Naive thymus-derived CD4-positive, alpha-beta T cell (primary cell): ENCODE data around the gene RASSF8. TPM values are rescaled to one million over a fixed set of nuclear protein-coding genes. Genes with fewer than 3 reads are reported as not detected.

Source experiments
- ATAC-seq: fragments of 150-1000 bp; cut with Tn5 transposase; 2 replicates; pipeline ENCODE4 v1.10.0; 2021; ENCODE audit warnings: mild to moderate bottlenecking, moderate library complexity
- CTCF ChIA-PET: fragments of 350-600 bp; sonication (Branson Sonifier 250); formaldehyde crosslinking; loops from one replicate; lab custom pipeline; 2021; ENCODE audit warnings: antibody characterized with exemption; lab: Charles Lee
- POLR2A ChIA-PET: fragments of 350-600 bp; sonication (Branson Sonifier 250); formaldehyde crosslinking; loops from one replicate; lab custom pipeline; 2021; ENCODE audit warnings: antibody characterized with exemption, inconsistent platforms; lab: Charles Lee
- DNase-seq, 9 donors: peaks; one replicate each; pipeline versions ENCODE4 v3.0.0 to v3.0.0-alpha.2; 2020 to 2022; ENCODE audit warnings: mixed read lengths in 1 of 9
- H3K27ac ChIP-seq: one replicate; pipeline ENCODE4 v1.7.0; 2013; ENCODE audit warnings: mild to moderate bottlenecking, low read depth, low read length, moderate library complexity
- H3K27me3 ChIP-seq, 2 donors: one replicate each; pipeline ENCODE4 v1.7.0; 2013; ENCODE audit warnings: low read length in 2 of 2, mild to moderate bottlenecking in 2 of 2, moderate library complexity in 2 of 2; ENCODE audit not compliant: control insufficient read depth in 2 of 2, insufficient read depth in 2 of 2
- H3K36me3 ChIP-seq, 3 experiments: 1 replicate in 2 of 3; 2 replicates in 1 of 3; pipeline ENCODE4 v1.7.0; 2013; ENCODE audit warnings: low read length in 3 of 3, mild to moderate bottlenecking in 3 of 3, moderate library complexity in 1 of 3; ENCODE audit not compliant: insufficient read depth in 3 of 3, control insufficient read depth in 2 of 3
- H3K4me1 ChIP-seq, 2 donors: one replicate each; pipeline ENCODE4 v1.7.0; 2013; ENCODE audit warnings: low read length in 2 of 2, mild to moderate bottlenecking in 2 of 2, moderate library complexity in 1 of 2; ENCODE audit not compliant: control insufficient read depth in 2 of 2, insufficient read depth in 2 of 2
- H3K4me3 ChIP-seq: 2 replicates; pipeline ENCODE4 v1.7.0; 2013; ENCODE audit warnings: mild to moderate bottlenecking, low read length
- H3K9me3 ChIP-seq, 3 experiments: 1 replicate in 2 of 3; 2 replicates in 1 of 3; pipeline ENCODE4 v1.7.0; 2013; ENCODE audit warnings: low read length in 3 of 3; ENCODE audit not compliant: control insufficient read depth in 2 of 3
- H3K27ac Mint-ChIP-seq, 9 donors: one replicate each; pipeline ENCODE4 v1.8.0; 2020 to 2022; ENCODE audit warnings: mixed read lengths in 9 of 9, mild to moderate bottlenecking in 8 of 9, moderate library complexity in 5 of 9, inconsistent platforms in 2 of 9
- H3K27me3 Mint-ChIP-seq, 5 donors: one replicate each; pipeline ENCODE4 v1.8.0; 2021 to 2022; ENCODE audit warnings: mixed read lengths in 5 of 5, mild to moderate bottlenecking in 1 of 5
- H3K36me3 Mint-ChIP-seq, 5 donors: one replicate each; pipeline ENCODE4 v1.8.0; 2020 to 2022; ENCODE audit warnings: mixed read lengths in 5 of 5, mild to moderate bottlenecking in 3 of 5, inconsistent platforms in 1 of 5
- H3K4me1 Mint-ChIP-seq, 7 donors: one replicate each; pipeline ENCODE4 v1.8.0; 2020 to 2022; ENCODE audit warnings: mixed read lengths in 7 of 7, mild to moderate bottlenecking in 3 of 7, inconsistent platforms in 1 of 7
- H3K4me3 Mint-ChIP-seq, 10 donors: one replicate each; pipeline ENCODE4 v1.8.0; 2020 to 2022; ENCODE audit warnings: mild to moderate bottlenecking in 10 of 10, mixed read lengths in 10 of 10, moderate library complexity in 6 of 10, inconsistent platforms in 2 of 10
- H3K9me3 Mint-ChIP-seq, 11 donors: one replicate each; pipeline ENCODE4 v1.8.0; 2020 to 2022; ENCODE audit warnings: mixed read lengths in 11 of 11, mild to moderate bottlenecking in 4 of 11, inconsistent platforms in 1 of 11, moderate library complexity in 1 of 11
- intact Hi-C, 2 donors: fragments of 100-400 bp; cut with micrococcal nuclease; formaldehyde crosslinking; loops; one replicate each; pipeline ENCODE4 v1.15.1; 2023
- polyA plus RNA-seq, 2 donors: library from polyadenylated mRNA; unstranded; fragments of 300-500 nt; fragmentation: Illumina TruSeq; gene quantifications; one replicate each; pipeline ENCODE4 v1.2.3, GENCODE V29; 2021
- total RNA-seq, 6 experiments: library from RNA in 5 of 6; stranded (reverse) in 5 of 6; gene quantifications; 1 replicate in 5 of 6; 2 replicates in 1 of 6; pipeline ENCODE4 v1.2.3 and lab custom pipeline; 2021 to 2026

Gene RASSF8
- total and polyA plus RNA-seq, 7 experiments from 2014 or later: 0.03 to 0.64 (median 0.18) TPM; not detected in 3

DNA sequence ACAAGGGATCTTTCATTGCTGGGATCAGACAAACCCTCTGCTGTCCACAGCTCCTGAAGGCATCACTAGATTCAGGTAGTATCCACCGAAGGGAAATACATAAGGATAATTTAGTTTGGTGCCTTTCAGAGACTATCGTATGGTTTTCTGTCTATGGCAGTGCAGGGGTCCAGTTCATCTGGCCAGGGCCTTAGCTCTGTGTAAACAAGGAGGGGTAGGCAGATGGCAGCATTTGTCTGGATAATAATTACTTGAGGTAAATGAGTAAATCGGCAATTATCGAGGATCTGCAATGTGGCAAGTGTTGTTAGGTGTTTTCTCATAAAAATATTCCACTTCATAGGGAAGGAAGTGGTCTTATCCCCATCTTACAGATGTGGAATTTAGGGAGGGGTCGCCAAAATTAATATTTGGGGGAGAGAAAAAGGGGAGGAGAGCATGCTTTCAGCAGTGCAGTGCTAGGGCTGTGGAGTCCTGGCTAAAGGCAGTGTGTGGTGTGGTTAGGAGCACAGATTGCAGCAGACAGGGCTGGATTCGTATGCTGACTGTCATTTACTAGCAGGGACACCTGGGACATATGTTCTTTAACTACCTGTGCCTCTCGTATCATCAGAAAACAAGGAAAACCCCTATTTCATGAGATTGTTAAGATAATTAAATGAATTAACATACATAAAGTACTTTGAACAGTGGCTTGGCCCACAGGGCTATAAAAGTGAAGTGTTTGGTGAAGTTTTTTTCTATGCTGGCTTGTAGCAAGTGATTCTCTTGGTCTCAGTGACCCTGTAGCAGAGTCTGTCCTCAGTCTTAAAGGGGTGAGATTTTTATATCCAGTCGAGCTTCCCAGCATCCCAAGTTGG lies 27.1 kb downstream of the RASSF8 start:
- no peaks in the 10 kb centered on the region for H3K9me3 Mint-ChIP-seq
- intact Hi-C loops: no loop called here
- H3K9me3 ChIP-seq: peaks cover 0 to 3% (median 0%) of the 10 kb centered on the region in 3 experiments
- peaks cover 0 to 7% (median 4%) of the 10 kb centered on the region in 5 donors for H3K27me3 Mint-ChIP-seq
- no peak overlapping the region for H3K27ac ChIP-seq
- H3K27me3 ChIP-seq: no peaks in the 10 kb centered on the region
- POLR2A ChIA-PET: interaction anchor here (0.9 kb wide), 1 partner anchor 10 kb away, joined by 3 read pairs; no protein-coding TSS in a partner anchor
- H3K36me3 ChIP-seq: no peaks in the 10 kb centered on the region
- peaks cover 0 to 4% (median 0%) of the 10 kb centered on the region in 7 donors for H3K4me1 Mint-ChIP-seq
- no peak overlapping the region for H3K4me3 Mint-ChIP-seq
- CTCF ChIA-PET: no interaction called here
- ATAC-seq (no peak), DNase-seq (no peak)
- H3K36me3 Mint-ChIP-seq: no peaks in the 10 kb centered on the region
- H3K27ac Mint-ChIP-seq: no peak overlapping the region
- no peaks in the 10 kb centered on the region for H3K4me1 ChIP-seq
- H3K4me3 ChIP-seq: no peak overlapping the region

DNA sequence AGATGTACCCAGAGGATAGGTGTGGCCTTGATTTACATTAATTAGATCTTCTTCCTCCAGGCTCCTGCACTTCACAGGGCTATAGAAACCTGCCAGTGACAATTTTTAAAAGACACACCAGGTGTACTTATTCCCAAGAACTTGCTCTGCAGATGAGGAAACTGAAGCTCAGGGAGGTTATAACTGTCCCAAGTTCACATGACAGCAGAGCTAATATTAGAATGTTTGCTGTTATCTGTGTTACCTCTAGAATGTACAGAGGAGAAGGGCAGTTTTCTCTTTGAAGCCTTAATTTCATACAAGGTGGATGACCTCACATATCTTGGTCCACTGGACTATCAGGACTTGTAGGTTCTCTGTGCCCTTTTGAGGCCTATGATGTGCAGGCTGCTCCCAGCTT lies 27.7 kb downstream of the RASSF8 start:
- H3K9me3 ChIP-seq: peaks cover 0 to 3% (median 0%) of the 10 kb centered on the region in 3 experiments
- Mint-ChIP-seq H3K27ac (no peak overlapping the region), H3K9me3 (no peaks in the 10 kb centered on the region), H3K4me3 (no peak overlapping the region), H3K27me3 (peaks cover 0 to 7% (median 0%) of the 10 kb centered on the region in 5 donors), H3K36me3 (no peaks in the 10 kb centered on the region), H3K4me1 (peaks cover 0 to 4% (median 0%) of the 10 kb centered on the region in 7 donors)
- no peak for ATAC-seq
- POLR2A ChIA-PET: interaction anchor here (0.9 kb wide), 1 partner anchor 11 kb away, joined by 3 read pairs; no protein-coding TSS in a partner anchor
- intact Hi-C loops: no loop called here
- no peak for DNase-seq
- H3K27me3 ChIP-seq: no peaks in the 10 kb centered on the region
- H3K4me1 ChIP-seq: no peaks in the 10 kb centered on the region
- H3K4me3 ChIP-seq: no peak overlapping the region
- H3K27ac ChIP-seq: no peak overlapping the region
- H3K36me3 ChIP-seq: no peaks in the 10 kb centered on the region
- CTCF ChIA-PET: no interaction called here

DNA sequence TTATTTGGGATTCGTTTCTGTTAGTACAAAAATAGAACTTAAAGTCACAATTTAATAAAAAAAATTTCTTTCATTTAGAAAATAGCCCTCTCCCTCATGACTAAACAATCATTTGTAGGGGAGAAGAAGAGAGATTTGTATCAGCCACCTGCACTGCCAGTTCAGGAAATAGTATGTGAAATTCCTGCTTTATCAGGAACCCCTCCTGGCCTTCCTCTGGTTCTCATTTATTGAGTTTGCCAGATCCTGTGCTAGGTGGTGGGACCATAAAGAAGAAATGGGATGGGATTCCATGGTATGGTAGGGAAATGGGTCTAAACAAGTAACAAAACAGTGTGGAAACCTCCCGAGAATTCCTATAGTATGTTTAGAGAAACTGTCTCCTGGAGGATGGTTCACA lies 30.0 kb downstream of the RASSF8 start:
- H3K27me3 Mint-ChIP-seq: peaks cover 0 to 7% (median 6%) of the 10 kb centered on the region in 5 donors
- CTCF ChIA-PET: no interaction called here
- H3K9me3 ChIP-seq: peaks cover 0 to 3% (median 0%) of the 10 kb centered on the region in 3 experiments
- POLR2A ChIA-PET: no interaction called here
- H3K27me3 ChIP-seq: no peaks in the 10 kb centered on the region
- H3K4me3 Mint-ChIP-seq: no peak overlapping the region
- no peaks in the 10 kb centered on the region for H3K4me1 ChIP-seq
- no peaks in the 10 kb centered on the region for H3K36me3 Mint-ChIP-seq
- no peak for DNase-seq
- no peaks in the 10 kb centered on the region for H3K9me3 Mint-ChIP-seq
- no peaks in the 10 kb centered on the region for H3K4me1 Mint-ChIP-seq
- no peak overlapping the region for H3K27ac ChIP-seq
- H3K4me3 ChIP-seq: no peak overlapping the region
- H3K27ac Mint-ChIP-seq: no peak overlapping the region
- ATAC-seq: no peak
- intact Hi-C loops: no loop called here
- no peaks in the 10 kb centered on the region for H3K36me3 ChIP-seq

DNA sequence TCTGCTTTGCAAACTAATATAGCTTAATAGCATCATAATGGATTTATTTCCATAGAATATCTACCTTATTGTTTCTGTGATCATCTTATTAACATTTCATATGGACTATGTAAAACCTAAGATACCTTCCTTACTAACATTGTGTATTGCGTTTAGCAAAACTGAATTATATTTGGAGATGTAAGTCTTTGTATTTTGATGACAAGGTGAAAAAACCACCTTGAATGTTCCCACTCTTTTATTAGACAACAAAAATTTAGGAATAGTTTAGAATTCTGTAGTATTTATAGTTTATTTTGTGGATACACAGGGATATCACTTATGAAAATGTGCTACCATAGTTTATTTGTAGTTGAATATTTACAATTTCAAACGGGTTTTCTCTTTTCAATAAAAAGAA lies 32.0 kb downstream of the RASSF8 start:
- no peaks in the 10 kb centered on the region for H3K36me3 ChIP-seq
- Mint-ChIP-seq H3K27me3 (peaks cover 0 to 11% (median 5%) of the 10 kb centered on the region in 5 donors), H3K4me3 (no peak overlapping the region), H3K27ac (no peak overlapping the region), H3K4me1 (no peaks in the 10 kb centered on the region), H3K36me3 (no peaks in the 10 kb centered on the region), H3K9me3 (no peaks in the 10 kb centered on the region)
- H3K4me1 ChIP-seq: no peaks in the 10 kb centered on the region
- intact Hi-C loops: no loop called here
- peaks cover 0 to 3% (median 0%) of the 10 kb centered on the region in 3 experiments for H3K9me3 ChIP-seq
- no peak overlapping the region for H3K4me3 ChIP-seq
- no peaks in the 10 kb centered on the region for H3K27me3 ChIP-seq
- no peak overlapping the region for H3K27ac ChIP-seq
- POLR2A ChIA-PET: no interaction called here
- DNase-seq (no peak), ATAC-seq (no peak)
- CTCF ChIA-PET: no interaction called here

DNA sequence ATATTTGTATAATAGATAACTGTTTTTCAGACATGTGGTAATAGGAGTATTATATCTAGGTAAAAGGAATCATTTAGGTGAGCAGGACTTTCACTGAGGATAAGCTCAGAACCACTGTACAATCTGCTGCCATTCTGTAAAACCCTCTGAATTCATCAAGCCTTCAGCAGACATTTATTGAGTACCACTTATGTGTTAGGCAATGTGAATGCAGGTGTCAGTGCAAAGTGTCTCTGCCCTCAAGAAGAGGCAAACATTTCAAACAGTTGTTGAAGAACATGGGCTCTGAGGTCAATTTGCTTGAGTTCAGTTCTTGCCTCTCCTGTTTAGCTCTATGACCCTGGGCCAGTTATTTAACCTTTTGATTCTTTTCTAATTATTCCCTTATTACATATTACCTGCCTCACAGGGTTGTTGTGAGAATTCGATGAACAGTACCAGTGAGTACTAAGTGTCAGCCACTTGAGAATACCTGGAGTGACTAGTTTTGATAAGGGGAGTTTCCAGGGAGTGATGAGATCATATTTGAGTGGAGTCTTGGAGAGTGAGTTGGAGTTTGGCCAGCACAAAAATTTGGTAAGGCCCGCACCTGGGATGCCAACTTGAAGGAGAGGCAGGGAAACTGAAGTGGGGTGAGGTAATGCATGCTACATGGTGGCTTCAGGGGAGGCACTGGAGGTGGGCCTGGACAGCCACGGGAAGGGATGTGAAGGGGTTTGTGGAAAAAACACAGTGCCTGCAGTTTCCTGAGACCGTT lies 33.7 kb downstream of the RASSF8 start:
- H3K27ac Mint-ChIP-seq: no peak overlapping the region
- intact Hi-C loops: no loop called here
- Histone ChIP-seq H3K27me3 (no peaks in the 10 kb centered on the region), H3K36me3 (no peaks in the 10 kb centered on the region), H3K4me1 (no peaks in the 10 kb centered on the region), H3K9me3 (peaks cover 0 to 3% (median 0%) of the 10 kb centered on the region in 3 experiments), H3K27ac (no peak overlapping the region), H3K4me3 (no peak overlapping the region)
- ATAC-seq (no peak), DNase-seq (no peak)
- POLR2A ChIA-PET: no interaction called here
- H3K9me3 Mint-ChIP-seq: no peaks in the 10 kb centered on the region
- H3K4me1 Mint-ChIP-seq: no peaks in the 10 kb centered on the region
- peaks cover 0 to 13% (median 5%) of the 10 kb centered on the region in 5 donors for H3K27me3 Mint-ChIP-seq
- CTCF ChIA-PET: interaction anchor here (0.5 kb wide), 1 partner anchor 541 kb away, joined by 5 read pairs; no protein-coding TSS in a partner anchor
- no peak overlapping the region for H3K4me3 Mint-ChIP-seq
- no peaks in the 10 kb centered on the region for H3K36me3 Mint-ChIP-seq

DNA sequence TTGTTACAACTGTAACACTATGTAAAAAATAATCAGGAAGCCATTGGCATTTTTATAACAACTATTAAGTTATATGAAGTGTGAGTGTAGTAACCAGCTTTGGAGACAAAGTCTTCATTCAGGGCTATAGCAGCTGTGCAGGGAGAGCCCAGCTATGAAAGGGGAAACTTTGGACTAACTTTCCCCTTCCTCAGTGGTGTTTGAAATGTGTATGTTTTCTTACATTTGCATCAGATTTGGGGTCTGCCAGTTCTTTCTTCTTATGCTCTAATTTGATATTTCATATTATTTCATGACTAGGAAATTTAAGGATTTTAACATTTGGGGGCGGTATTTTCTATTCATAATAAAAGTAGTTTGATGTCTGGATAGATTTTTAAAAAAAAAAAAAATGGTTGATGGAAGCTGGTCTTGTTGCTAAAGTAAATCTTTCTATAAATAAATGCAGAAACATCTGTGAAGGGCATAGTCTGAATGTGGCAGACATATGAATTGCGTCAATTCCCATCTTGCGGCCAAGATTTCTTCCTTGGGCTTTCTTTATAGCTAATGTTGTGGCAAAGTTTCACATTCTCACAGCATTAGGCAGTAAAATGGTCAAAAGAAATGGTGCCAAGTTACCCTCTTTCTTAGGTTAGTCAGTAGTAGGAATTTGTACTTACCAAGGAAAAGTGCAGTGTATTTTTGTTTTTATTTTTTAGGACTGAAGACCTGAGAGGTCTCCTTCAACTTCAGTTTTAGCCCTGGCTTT lies 35.6 kb downstream of the RASSF8 start:
- H3K4me3 Mint-ChIP-seq: no peak overlapping the region
- intact Hi-C loops: no loop called here
- no peaks in the 10 kb centered on the region for H3K36me3 ChIP-seq
- H3K4me1 Mint-ChIP-seq: no peaks in the 10 kb centered on the region
- no peak overlapping the region for H3K27ac ChIP-seq
- peaks cover 0 to 13% (median 5%) of the 10 kb centered on the region in 5 donors for H3K27me3 Mint-ChIP-seq
- no peaks in the 10 kb centered on the region for H3K4me1 ChIP-seq
- no peaks in the 10 kb centered on the region for H3K27me3 ChIP-seq
- H3K36me3 Mint-ChIP-seq: no peaks in the 10 kb centered on the region
- no peak for DNase-seq
- H3K4me3 ChIP-seq: no peak overlapping the region
- no peaks in the 10 kb centered on the region for H3K9me3 Mint-ChIP-seq
- peaks cover 0 to 3% (median 0%) of the 10 kb centered on the region in 3 experiments for H3K9me3 ChIP-seq
- no peak overlapping the region for H3K27ac Mint-ChIP-seq
- no peak for ATAC-seq
- CTCF ChIA-PET: interaction anchor here (0.6 kb wide), 1 partner anchor 226 kb away, joined by 4 read pairs; no protein-coding TSS in a partner anchor
- POLR2A ChIA-PET: no interaction called here
